Right kidney (tissue), 1 donor: Measurements from ENCODE around the gene SBDS.
"Not testable (repeated sequence)": the region's sequence is repeated elsewhere in the genome, so short reads cannot be mapped to it uniquely, and the experiment has no call there.

Source experiments
- DNase-seq: peaks from one replicate; pipeline ENCODE4 v3.0.0-alpha.2; 2016

The SBDS gene

DNA sequence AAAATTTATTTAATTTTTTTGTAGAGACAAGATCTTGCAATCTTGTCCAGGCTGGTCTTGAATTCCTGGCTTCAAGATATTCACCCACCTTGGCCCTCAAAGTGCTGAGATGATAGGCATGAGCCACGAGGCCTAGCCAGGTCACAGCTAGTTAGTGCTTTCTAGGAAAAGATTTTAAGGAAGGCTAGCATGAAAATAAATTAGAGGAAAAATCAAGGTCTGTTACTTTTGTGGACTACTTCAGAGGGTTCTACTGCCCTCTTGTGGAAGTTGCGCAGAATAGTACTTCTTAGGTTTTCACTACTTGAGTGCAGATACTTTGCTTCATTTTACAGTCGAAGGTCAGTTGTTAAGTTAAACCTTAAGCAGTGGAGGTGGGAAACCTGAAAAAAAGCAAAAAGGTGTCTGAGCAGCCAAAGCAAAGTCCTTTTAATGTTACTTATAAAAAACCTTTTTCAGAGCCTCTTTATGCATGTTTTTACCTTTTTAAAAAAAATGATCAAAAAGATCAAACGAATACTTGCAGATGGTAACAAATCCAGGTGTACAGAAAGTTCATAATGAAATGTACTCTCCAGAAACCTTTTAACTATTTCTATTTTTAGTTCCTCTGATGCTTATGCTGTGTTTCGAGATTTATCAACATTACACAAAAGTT is 5.3 kb upstream of the SBDS start:
- not testable (repeated sequence) for DNase-seq

DNA sequence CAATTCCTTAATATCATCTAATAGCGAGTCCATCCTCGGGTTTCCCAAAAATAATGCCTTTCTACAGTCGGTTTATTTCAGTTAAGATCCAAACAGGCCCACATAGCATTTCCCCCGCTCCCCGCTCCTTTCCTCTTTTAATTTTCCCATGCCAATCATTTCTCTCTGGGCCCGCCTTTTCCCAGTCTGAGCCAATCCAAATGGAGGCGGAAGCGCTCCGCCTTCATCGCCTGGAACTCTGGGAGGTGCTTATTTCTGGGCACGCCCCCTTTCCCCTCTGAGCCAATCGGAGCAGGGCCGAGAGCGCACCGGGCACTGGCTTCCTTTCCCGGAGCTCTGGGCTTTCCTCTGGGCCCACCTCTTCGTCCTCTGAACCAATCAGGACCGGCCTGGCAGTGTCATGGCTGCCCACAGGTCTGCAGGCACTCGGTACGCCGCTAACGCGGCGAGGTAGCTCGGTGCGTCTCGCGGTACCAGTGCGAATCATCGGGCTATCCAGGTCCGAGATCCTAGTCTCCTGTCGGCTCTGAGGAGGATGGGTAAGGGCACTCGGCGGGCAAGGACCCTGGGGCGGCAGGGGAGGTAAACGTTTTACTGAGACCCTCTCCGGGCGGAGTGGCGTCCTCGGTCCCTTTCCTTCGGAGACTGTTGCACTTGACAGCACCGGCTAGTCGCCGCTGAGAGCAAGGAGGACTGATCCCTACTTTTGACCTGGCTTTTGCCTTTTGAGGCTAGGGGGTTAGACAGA is 1.2 kb upstream of the SBDS start, which contains the start of gene TYW1:
TYW1 (plus strand) TSS at position 390 of the 748 bp plus-strand sequence; CDS start at position 536, 146 bp downstream.
- DNase-seq = peak; percentile 90

DNA sequence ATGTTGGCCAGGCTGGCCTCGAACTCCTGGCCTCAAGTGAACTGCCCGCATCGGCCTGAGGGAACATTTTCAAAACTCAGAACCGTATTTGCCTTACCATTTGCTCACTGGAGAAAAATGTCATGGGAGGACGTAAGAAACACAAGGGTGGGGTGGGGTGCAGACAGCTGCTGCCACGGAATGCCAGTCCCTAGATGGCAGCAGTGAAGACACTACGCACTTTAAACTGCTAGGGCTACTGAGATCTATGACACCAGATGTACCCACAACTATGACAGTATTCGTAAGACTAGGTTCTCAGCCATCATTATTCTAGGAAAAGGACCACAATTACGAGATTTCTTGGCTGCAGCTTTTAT is 716 bp downstream of the SBDS start:
- DNase-seq = not testable (repeated sequence)

DNA sequence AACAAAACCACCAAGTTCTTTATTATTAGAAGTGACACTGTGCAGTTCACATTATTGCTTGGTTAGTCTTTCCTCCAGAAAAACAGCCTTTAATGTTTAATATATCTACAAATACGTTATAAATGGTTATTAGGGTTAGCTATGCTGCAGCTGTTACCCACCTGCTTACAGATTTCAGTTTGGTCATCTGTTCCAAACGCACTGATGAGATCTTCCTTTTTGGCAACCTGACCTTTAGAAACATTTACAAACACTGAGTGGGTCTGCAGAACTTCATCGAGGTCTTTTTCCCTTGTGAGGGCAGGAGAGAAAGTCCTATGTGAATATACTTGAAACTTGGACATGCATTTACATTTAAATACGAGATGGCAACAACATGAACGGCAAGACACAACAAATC is 1.3 kb downstream of the SBDS start:
- not testable (repeated sequence) for DNase-seq

DNA sequence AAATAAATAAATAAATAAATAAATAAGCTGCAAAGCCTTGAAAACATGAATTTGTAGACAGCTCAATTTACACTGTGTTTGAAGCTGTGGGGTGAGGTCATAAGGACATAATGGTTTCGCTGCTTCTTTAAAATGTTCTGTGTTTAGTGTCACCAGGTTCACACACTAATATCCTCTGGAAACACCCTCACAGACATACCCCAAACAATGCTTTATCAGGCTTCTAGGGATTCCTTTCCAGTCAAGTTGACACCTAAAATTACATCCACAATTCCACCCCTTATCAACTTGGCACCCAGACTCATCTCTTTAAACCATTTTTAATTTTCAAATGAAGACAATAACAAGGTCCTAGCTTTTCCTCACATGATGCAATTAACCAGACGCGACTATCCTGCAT is 5.8 kb downstream of the SBDS start:
- DNase-seq = not testable (repeated sequence)

DNA sequence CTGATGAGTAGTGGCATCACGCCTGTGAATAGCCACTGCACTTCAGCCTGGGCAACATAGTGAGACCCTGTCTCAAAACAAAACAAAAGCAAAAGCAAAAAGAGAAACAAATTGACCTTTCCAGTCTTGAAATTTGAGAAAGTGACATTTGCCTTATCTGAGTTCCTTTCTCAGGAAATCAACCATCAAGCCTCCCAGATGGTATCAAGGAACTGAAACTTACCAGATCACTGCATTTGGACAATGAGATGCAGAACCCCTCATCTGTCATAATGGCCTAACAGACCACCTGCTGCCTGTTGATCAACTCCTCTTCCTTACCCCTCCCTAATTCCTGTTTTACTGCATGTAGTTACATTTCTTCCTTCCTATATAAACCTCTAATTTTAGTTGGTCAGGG is 15.1 kb downstream of the SBDS start:
- DNase-seq = not testable (repeated sequence)

DNA sequence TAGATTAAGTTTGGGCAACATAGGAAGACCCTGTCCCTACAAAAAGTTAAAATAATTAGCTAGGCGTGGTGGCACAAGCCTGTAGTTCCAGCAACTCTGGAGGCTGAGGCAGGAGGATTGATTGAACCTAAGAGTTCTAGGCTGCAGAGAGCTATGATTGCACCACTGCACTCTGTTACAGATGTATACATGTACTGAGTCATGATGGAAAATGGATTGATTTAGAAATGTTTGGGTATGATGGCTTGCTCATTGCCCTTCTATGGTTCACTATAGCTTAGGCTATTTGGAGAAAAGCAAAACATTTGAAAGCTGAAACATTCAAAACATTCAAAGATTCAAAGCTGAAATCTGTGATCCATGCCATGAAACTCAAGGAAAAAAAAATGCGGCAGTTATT is 16.4 kb downstream of the SBDS start:
- not testable (repeated sequence) for DNase-seq

DNA sequence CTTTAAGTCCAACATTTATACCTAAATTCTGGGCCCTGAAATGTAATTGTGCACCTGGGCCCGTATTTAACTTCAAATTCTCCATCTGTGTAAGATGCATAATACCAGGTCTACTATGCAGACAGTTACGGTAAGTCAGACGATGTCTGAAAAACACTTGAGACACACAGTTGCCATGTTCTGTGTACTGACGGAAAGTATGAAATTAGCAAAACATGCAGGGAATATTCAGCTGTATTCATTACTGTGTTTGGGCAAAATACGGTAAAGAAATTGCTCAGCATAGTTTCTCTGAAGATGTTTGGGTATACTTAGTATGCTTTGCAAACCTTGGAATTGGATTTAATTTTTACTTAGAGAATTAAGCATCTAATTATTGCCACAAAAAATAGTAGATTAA is 17.1 kb downstream of the SBDS start:
- not testable (repeated sequence) for DNase-seq

DNA sequence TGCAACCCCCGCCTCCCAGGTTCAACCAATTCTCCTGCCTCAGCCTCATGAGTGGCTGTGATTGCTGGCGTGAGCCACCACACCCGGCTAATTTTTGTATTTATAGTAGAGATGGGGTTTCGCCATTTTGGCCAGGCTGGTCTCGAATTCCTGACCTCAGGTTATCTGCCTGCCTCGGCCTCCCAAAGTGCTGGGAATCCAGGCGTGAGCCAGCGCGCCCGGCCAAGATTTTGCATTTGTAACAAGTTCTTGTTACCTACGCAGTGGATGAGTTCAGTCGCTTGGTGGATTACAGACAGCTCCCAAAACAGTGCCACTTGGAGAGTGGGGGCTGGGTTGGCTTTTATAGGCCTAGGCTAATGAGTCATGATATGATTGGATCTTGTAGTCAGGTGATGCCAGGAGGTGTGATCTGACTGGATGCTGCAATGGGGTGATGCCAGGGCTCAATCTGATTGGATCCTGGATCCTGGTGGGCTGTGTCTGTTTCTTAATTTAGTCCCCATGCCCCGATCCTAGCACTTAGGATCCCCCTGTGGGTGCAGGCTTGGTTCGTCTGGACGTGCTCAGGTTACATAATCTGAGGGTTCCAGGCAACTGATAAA is 20.3 kb downstream of the SBDS start:
- no peak for DNase-seq

DNA sequence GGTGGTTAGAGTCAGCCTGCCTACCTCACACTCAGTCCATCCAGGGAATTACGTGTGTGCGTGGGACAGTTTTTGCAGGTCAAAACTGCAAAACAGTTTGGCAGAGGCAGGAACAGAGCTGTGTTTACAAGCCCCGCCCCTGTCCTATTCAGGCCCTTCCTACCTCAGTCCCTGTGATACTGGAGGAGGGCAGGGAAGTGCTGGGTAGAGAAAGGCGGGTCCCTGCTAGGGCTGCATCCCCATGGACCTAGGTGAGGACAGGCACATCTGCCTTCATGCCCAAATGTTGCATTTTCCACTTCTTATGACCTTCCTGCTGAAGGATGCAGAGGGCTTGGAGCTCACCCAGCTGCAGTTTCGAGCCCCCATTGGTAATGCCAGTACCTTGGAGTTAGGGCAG is 25.1 kb downstream of the SBDS start:
- DNase-seq = no peak

DNA sequence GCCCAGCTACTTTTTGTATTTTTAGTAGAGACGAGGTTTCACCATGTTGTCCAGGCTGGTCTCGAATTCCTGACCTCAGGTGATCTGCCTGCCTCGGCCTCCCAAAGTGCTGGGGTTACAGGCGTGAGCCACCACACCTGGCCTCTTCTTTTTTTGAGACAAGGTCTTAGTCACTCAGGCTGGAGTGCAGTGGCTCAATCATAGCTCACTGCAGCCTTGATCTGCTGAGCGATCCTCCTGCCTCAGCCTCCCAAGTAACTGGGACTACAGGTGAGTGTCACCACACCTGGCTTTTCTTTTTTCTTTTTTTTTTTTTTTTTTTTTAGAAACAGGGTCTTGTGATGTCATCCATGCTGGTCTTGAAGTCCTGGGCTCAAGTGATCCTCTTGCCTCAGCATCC is 26.4 kb downstream of the SBDS start:
- DNase-seq = not testable (repeated sequence)

DNA sequence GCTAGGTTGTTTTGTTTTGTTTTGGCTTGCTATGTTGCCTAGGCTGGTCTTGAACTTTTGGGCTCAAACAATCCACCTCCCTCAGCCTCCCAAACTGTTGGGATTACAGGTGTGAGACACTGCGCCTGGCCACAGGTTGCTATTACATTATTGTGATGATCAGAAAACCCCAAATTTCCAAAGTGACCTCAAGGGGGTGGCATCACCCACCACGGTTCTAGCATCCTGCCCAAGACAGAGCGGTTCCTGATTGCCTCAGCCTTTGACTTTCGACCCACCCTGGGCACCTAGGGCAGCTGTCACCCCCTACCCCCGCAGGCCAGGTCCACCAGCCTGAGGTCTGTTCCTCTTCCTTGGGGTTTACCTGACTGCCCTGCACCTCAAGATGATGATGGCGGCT is 28.4 kb downstream of the SBDS start:
- no peak for DNase-seq

DNA sequence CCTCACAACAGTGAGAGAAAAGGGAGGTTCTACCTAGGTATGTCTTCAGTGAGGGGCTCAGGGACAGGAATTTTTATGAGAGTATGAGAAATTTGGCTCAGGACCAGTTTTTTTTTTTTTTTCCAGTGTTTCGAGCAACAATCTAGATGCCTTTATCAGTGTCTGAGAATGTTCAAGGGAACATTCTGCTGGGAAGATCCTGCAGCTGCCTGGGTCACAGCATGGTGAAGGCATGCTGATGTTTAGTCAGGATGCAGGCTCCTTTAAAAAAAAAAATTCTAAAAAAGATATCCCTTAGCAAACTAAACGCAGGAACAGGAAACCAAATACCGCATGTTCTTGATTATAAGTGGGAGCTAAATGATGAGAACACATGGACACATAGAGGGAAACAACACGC is 31.0 kb downstream of the SBDS start:
- no peak for DNase-seq

DNA sequence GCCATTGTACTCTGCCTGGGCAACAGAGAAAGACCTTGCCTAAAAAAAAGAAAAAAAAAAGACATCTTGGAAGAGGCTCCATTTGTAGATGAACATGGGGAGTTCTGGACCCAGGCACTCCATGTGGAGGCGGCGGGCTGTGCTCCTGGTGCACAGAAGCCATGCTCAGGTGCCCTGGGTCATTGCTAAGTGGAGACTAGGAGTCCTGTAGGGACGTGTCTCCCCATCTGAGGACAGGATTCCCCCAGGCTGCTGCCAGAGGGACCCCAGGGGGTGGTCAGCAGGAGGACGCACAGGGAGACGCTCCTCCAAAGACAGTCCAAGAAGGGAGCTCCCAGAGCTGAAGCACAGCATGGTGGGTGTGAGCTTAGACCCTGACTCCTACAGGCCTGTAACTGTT is 34.3 kb downstream of the SBDS start:
- no peak for DNase-seq

DNA sequence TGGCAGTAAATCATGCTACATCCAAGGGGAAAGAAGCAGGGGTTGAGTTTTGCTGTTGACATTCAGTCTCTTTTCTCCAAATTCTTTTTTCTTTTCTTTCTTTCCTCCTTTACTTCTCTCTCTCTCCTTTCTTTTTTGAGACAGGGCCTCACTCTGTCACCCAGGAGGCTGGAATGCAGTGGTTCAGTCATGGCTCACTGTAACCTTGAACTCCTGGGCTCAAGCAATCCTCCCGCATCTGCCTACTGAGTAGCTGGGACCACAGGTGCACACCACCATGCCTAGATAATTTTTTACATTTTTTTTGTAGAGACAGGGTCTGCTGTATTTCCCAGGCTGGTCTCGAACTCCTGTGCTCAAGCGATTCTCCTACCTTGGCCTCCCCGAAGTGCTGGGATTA is 35.2 kb downstream of the SBDS start:
- no peak for DNase-seq

DNA sequence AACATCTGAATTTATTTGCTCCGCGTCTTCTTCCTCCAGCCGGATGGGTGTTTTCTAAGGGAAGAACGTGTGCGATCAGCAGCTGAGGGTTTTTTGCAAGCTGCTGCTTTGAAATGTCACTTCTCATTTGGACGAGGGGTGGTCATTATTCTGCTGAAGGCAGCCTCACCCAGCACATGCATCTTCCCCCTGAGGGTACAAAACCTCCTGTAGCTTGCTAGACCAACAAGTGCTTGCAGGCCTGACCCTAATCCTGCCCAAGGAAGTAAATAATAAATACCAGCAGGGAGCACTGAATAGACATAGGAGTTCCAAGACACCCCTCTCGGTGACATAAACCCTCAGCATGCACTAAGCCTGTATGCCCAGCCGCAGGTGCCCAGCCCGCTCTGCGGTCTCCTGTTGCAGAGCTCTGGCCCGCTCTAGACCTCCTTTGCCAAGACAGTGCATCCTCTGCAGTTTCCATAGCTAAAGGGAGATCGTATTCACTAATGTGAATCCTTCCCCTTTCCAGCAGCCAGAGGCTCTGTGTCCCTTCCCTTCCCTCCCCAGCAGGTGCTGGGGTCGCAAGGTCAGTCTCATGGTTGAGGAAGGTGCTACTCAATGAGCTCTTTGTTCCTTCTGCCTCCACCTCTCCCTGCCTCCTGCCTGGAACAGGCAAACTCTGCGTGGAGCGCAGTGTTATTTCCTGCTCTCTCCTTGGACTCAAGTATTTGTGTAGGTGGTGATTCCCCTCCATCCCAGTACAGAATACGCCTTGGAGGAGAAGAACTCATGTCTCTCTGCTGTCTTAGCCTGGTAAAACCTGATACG is 36.6 kb downstream of the SBDS start:
- no peak for DNase-seq

DNA sequence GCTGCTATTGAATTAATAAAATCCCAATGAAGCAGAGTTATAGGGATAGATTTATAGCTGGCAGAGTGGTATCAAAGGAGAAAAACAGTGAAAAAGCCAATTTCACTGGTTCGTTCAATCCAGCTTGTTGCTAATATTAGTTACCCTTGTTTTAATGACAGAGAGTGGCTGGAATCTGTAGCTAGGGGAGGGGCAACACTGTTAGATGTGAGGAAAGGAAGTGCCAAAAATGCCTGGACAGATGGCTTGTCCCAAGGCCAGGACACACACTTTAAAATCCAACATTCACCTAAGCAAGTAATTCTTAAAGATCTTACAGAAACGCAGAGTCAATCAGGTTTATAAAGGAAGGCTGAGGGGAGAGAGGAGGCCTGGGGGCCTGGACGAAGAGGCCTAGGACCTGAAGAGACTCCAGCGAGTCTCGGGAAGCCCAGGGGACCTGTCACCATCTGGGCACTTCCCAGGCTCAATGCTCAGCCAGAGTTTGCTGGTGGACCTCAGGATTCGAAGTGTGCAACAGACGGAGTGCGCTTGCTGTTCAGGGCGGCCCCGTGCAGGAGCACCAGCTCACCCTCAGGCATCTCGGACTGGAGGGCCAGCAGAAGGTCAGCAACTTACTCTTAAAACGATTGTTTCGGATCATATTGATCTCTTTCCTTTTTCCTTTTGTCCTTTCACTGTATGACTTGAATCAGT is 37.6 kb downstream of the SBDS start:
- no peak for DNase-seq

DNA sequence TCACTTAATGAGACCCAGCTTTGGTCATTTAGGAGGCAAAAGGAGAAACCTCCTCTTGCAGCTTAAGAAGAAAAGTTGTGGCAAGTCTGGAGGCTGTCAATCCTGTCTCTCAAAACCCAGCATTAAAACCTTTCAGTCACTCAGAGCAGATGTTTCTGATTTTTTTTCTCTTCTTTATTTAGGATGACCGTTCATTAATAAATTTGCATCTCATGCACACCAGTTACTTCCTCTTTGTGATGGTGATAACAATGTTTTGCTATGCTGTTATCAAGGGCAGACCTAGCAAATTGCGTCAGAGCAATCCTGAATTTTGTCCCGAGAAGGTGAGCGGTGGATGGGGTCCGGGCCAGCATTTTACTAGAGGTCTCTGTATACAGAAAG is 42.4 kb downstream of the SBDS start:
- no peak for DNase-seq

DNA sequence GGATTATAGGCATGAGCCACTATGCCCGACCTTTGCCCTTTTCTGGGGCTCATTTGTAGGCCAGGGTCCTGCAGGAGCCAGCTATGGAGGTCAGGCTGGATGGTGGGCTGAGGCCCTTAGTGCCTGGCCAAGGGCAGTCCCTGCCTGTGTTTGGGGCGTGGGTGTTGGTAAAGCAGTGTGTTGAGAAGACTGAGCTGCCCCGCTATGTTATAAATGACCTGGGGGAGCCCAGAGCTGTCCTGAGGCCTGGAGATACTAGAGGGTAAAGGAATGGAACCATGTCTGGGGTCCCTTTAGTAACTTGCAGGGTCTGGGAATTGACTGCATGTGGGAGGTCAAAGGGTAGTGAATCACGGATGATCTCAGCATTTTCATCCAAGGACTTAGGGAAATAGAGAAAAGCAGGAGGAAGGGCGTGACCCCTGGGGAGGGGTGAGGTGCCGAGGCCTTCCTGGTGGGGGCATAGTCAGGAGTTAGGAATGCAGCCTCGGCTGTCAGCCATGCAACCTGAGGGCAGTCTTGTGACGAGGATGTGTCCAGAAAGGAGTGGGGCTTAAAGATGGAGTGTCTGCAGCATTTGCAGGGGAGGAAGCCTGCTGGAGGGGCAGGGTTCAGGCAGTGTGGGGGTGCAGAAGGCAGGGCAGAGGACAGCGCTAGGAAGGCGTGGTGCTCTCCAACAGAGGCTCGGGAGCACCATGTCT is 42.9 kb downstream of the SBDS start:
- DNase-seq = no peak

DNA sequence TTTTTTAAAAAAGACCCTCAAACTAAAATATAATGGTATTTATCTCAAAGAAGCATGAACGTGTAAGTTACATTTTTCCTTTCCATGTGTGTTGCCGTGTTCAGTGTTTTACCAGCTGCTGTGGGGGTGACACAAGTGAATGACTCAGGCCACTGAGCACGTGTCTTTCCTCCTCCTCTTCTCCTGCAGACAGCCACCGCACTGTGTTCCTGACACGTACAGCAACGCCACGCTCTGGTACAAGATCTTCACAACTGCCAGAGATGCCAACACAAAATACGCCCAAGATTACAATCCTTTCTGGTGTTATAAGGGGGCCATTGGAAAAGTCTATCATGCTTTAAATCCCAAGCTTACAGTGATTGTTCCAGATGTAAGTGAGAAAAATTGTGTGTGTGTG is 44.6 kb downstream of the SBDS start:
- DNase-seq = no peak

DNA sequence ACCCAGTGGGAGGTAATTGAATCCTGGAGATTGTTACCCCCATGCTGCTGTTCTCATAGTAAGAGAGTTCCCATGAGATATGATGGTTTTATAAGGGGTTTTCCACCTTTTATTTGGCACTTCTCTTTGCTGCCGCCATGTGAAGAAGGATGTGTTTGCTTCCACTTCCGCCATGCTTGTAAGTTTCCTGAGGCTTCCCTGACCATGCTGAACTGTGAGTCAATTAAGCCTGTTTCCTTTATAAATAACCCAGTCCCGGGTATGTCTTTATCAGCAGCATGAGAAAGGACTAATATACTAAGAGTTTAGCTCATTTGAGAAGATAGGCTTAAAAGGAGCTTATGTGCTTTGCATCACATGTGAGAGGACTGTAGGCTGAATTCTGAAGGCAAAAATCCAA is 45.1 kb downstream of the SBDS start:
- no peak for DNase-seq
